ENCODE data around the gene NT5C. TPM values are rescaled to one million over a fixed set of nuclear protein-coding genes. Genes with fewer than 3 reads are reported as not detected.
"Not testable (repeated sequence)": the region's sequence is repeated elsewhere in the genome, so short reads cannot be mapped to it uniquely, and the experiment has no call there.

The NT5C gene
- total RNA-seq, 1 donor from 2014 or later = 57.1 TPM

DNA sequence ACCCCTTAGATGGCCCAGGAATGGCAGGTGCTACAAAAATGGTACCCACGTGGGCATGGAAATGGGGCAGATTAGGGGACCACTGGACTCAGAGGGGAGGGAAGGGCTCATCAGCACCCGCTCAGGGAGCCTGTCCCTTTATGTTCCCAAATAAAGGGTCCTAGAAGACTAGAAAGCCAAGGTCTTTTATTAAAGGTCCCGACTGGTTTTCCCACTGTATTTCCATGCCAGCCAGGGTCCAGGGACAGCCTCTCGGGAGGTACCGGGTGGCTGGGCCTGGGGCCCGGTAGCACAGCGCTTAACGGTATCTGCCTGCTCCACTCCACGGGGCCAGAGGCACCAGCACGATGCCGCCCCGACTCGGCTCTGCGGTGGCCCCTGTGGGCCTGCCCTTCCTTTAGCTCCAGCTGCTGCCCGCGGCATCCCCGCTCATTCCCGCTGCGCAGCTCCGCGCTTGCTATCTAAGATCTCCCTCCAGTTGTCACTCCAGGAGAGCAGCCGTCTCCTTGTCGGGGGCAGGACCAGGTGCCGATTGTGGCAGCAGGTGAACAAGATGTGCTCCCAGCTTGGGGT lies 1.4 kb downstream of the NT5C start:
- FAIRE-seq (no peak), DNase-seq (ENCODE audit: low read depth) (no peak)
- Histone ChIP-seq H3K36me3 (ENCODE audit: control insufficient read depth, insufficient read depth, low read length) (peaks cover 4% of the 10 kb centered on the region), H3K4me3 (ENCODE audit: low read depth, low read length) (peak overlapping the region; percentile 78), H3K27me3 (ENCODE audit: control insufficient read depth, insufficient read depth, low read length) (no peaks in the 10 kb centered on the region)
- TF ChIP-seq, protein P1, sequence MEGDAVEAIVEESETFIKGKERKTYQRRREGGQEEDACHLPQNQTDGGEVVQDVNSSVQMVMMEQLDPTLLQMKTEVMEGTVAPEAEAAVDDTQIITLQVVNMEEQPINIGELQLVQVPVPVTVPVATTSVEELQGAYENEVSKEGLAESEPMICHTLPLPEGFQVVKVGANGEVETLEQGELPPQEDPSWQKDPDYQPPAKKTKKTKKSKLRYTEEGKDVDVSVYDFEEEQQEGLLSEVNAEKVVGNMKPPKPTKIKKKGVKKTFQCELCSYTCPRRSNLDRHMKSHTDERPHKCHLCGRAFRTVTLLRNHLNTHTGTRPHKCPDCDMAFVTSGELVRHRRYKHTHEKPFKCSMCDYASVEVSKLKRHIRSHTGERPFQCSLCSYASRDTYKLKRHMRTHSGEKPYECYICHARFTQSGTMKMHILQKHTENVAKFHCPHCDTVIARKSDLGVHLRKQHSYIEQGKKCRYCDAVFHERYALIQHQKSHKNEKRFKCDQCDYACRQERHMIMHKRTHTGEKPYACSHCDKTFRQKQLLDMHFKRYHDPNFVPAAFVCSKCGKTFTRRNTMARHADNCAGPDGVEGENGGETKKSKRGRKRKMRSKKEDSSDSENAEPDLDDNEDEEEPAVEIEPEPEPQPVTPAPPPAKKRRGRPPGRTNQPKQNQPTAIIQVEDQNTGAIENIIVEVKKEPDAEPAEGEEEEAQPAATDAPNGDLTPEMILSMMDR (IDR thresholded peaks at IDR 0.05; ENCODE audit: insufficient read depth, low read length, severe bottlenecking) = no peak

- Histone ChIP-seq H3K36me3 (ENCODE audit: control insufficient read depth, insufficient read depth, low read length) (peaks cover 4% of the 10 kb centered on the region), H3K27me3 (ENCODE audit: control insufficient read depth, insufficient read depth, low read length) (no peaks in the 10 kb centered on the region), H3K4me3 (ENCODE audit: low read depth, low read length) (no peak overlapping the region)
- DNase-seq (ENCODE audit: low read depth) = no peak
- FAIRE-seq = no peak
- TF ChIP-seq, protein P1 (IDR thresholded peaks at IDR 0.05; ENCODE audit: insufficient read depth, low read length, severe bottlenecking) = no peak
These were observed 2.0 kb downstream of the NT5C start for GRCh38 chr17:75129576-75129975.

DNA sequence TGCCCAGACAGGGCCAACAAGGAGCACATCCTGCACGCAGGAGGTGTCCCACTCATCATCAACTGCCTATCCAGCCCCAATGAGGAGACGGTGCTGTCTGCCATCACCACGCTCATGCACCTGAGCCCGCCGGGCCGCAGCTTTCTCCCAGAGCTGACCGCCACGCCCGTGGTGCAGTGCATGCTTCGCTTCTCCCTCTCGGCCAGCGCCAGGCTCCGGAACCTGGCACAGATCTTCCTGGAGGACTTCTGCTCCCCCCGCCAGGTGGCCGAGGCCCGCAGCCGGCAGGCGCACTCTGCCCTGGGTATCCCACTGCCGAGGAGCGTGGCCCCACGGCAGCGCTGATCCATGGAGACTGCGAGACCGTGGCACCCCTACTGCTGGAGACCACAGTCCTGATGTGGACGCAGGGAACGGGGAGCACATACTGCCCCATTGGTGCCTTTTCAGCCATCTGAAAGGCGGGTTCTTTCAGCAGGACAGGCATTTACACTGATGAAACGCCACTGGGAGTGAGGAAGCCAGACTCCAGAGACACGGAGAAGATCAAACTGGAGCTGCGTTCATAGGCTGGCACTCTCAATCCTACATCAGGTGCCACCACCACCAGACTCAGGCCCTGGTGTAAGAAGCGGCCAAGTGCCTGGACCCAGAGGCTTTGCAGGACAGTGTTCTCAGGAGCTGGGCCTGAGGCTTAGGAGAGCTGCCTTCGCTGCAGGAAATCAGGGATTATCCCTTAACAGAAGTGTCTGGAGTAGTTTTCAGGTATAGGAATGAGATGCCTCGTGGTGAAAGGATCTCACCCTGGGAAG lies 2.6 kb downstream of the NT5C start:
- DNase-seq (ENCODE audit: low read depth) (no peak), FAIRE-seq (no peak)
- TF ChIP-seq, protein P1 (IDR thresholded peaks at IDR 0.05; ENCODE audit: insufficient read depth, low read length, severe bottlenecking) = no peak
- H3K27me3 ChIP-seq (ENCODE audit: control insufficient read depth, insufficient read depth, low read length) = no peaks in the 10 kb centered on the region
- peaks cover 4% of the 10 kb centered on the region for H3K36me3 ChIP-seq (ENCODE audit: control insufficient read depth, insufficient read depth, low read length)
- H3K4me3 ChIP-seq (ENCODE audit: low read depth, low read length) = no peak overlapping the region

- not testable (repeated sequence) for H3K36me3 ChIP-seq (ENCODE audit: control insufficient read depth, insufficient read depth, low read length); DNase-seq (ENCODE audit: low read depth); FAIRE-seq; H3K4me3 ChIP-seq (ENCODE audit: low read depth, low read length); H3K27me3 ChIP-seq (ENCODE audit: control insufficient read depth, insufficient read depth, low read length)
These were observed 3.6 kb downstream of the NT5C start for GRCh38 chr17:75127936-75128335.

GRCh38 chr17:75126954-75127353 lies 4.6 kb downstream of the NT5C start:
- TF ChIP-seq, protein P1 (IDR thresholded peaks at IDR 0.05; ENCODE audit: insufficient read depth, low read length, severe bottlenecking) = no peak
- Histone ChIP-seq H3K4me3 (ENCODE audit: low read depth, low read length) (no peak overlapping the region), H3K27me3 (ENCODE audit: control insufficient read depth, insufficient read depth, low read length) (no peaks in the 10 kb centered on the region), H3K36me3 (ENCODE audit: control insufficient read depth, insufficient read depth, low read length) (peaks cover 4% of the 10 kb centered on the region)
- DNase-seq (ENCODE audit: low read depth) (no peak), FAIRE-seq (no peak)

DNA sequence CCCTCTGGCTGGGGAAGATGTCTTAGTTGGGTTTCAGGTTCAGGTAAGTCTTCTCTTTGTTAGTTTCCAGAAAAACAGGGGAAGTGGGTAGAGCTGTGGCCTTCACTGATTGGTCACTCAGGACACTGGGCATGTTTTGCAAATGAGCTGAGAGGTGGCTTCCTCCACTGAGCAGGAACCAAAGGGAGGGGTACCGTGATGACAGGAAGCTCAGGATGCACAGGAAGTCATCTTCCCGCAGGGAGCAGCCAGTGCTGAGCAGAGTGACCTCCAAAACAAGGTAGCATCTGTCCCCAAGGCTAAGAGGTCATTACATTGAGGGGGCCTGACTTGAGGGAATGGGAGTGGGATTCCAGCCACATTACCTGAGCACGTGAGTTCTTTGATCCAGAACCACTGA lies 5.6 kb downstream of the NT5C start:
- H3K36me3 ChIP-seq (ENCODE audit: control insufficient read depth, insufficient read depth, low read length) = peaks cover 4% of the 10 kb centered on the region
- FAIRE-seq (no peak), DNase-seq (ENCODE audit: low read depth) (no peak)
- no peak overlapping the region for H3K4me3 ChIP-seq (ENCODE audit: low read depth, low read length)
- TF ChIP-seq, protein P1 (IDR thresholded peaks at IDR 0.05; ENCODE audit: insufficient read depth, low read length, severe bottlenecking) = no peak
- no peaks in the 10 kb centered on the region for H3K27me3 ChIP-seq (ENCODE audit: control insufficient read depth, insufficient read depth, low read length)

Measured in bronchial epithelial cell (primary cell).